Stimulated activated naive CD8-positive, alpha-beta T cell treated with anti-CD3 and anti-CD28 coated beads, Interleukin-15, Interleukin-2, amounts not matched to agents 100 ng/mL and 50 ng/mL, for 24 hours (primary cell): ENCODE data around the gene KCNJ14.
"Not testable (repeated sequence)": the region's sequence is repeated elsewhere in the genome, so short reads cannot be mapped to it uniquely, and the experiment has no call there.

Source experiments
- H3K27ac Mint-ChIP-seq: one replicate; pipeline ENCODE4 v1.8.0; 2021; ENCODE audit warnings: mild to moderate bottlenecking, mixed read lengths
- H3K27me3 Mint-ChIP-seq: one replicate; pipeline ENCODE4 v1.8.0; 2021; ENCODE audit warnings: mixed read lengths
- H3K36me3 Mint-ChIP-seq: one replicate; pipeline ENCODE4 v1.8.0; 2021; ENCODE audit warnings: low read depth, mixed read lengths
- H3K4me1 Mint-ChIP-seq: one replicate; pipeline ENCODE4 v1.8.0; 2021; ENCODE audit warnings: low read depth, mixed read lengths
- H3K4me3 Mint-ChIP-seq: one replicate; pipeline ENCODE4 v1.8.0; 2021; ENCODE audit warnings: mild to moderate bottlenecking, mixed read lengths
- H3K9me3 Mint-ChIP-seq: one replicate; pipeline ENCODE4 v1.8.0; 2021; ENCODE audit warnings: mixed read lengths

The KCNJ14 gene

GRCh38 chr19:48484247-48484893, 29.0 kb downstream of the KCNJ14 start:
- Mint-ChIP-seq H3K27me3 (no peaks in the 10 kb centered on the region), H3K4me1 (peaks cover 21% of the 10 kb centered on the region), H3K9me3 (no peaks in the 10 kb centered on the region), H3K36me3 (peaks cover 2% of the 10 kb centered on the region), H3K27ac (no peak overlapping the region), H3K4me3 (no peak overlapping the region)

GRCh38 chr19:48484931-48485612, 29.7 kb downstream of the KCNJ14 start:
- H3K4me1 Mint-ChIP-seq, result peaks cover 22% of the 10 kb centered on the region
- H3K9me3 Mint-ChIP-seq, result no peaks in the 10 kb centered on the region
- H3K27me3 Mint-ChIP-seq, result peaks cover 3% of the 10 kb centered on the region
- no peaks in the 10 kb centered on the region for H3K36me3 Mint-ChIP-seq
- no peak overlapping the region for H3K4me3 Mint-ChIP-seq
- H3K27ac Mint-ChIP-seq, result no peak overlapping the region

- Mint-ChIP-seq H3K4me1 (peaks cover 20% of the 10 kb centered on the region), H3K27me3 (peaks cover 12% of the 10 kb centered on the region)
- H3K36me3 Mint-ChIP-seq, H3K4me3 Mint-ChIP-seq, H3K27ac Mint-ChIP-seq, H3K9me3 Mint-ChIP-seq: not testable (repeated sequence)
These were observed 31.3 kb downstream of the KCNJ14 start for GRCh38 chr19:48486706-48487105.

- Mint-ChIP-seq H3K4me1 (peaks cover 23% of the 10 kb centered on the region), H3K27me3 (peaks cover 20% of the 10 kb centered on the region)
These were observed 32.2 kb downstream of the KCNJ14 start for GRCh38 chr19:48487544-48487943.

GRCh38 chr19:48487948-48488347, 32.6 kb downstream of the KCNJ14 start:
- no peaks in the 10 kb centered on the region for H3K9me3 Mint-ChIP-seq
- no peak overlapping the region for H3K27ac Mint-ChIP-seq
- no peaks in the 10 kb centered on the region for H3K36me3 Mint-ChIP-seq
- peaks cover 27% of the 10 kb centered on the region for H3K4me1 Mint-ChIP-seq
- H3K4me3 Mint-ChIP-seq, result no peak overlapping the region
- peaks cover 22% of the 10 kb centered on the region for H3K27me3 Mint-ChIP-seq

More at GRCh38 chr19:48487544-48487943, 32.2 kb downstream of the KCNJ14 start:
- Mint-ChIP-seq H3K36me3 (no peaks in the 10 kb centered on the region), H3K27ac (no peak overlapping the region), H3K9me3 (no peaks in the 10 kb centered on the region), H3K4me3 (no peak overlapping the region)

GRCh38 chr19:48488478-48488877, 33.1 kb downstream of the KCNJ14 start:
- H3K27ac Mint-ChIP-seq, H3K36me3 Mint-ChIP-seq, H3K9me3 Mint-ChIP-seq, H3K4me3 Mint-ChIP-seq: not testable (repeated sequence)
- peaks cover 22% of the 10 kb centered on the region for H3K27me3 Mint-ChIP-seq
- H3K4me1 Mint-ChIP-seq, result peaks cover 28% of the 10 kb centered on the region

- Mint-ChIP-seq H3K4me3 (no peak overlapping the region), H3K27ac (no peak overlapping the region), H3K9me3 (no peaks in the 10 kb centered on the region), H3K36me3 (no peaks in the 10 kb centered on the region), H3K27me3 (peaks cover 28% of the 10 kb centered on the region), H3K4me1 (peaks cover 32% of the 10 kb centered on the region)
These were observed 34.3 kb downstream of the KCNJ14 start for GRCh38 chr19:48489608-48490216.

GRCh38 chr19:48490981-48491792, 35.8 kb downstream of the KCNJ14 start:
- peaks cover 29% of the 10 kb centered on the region for H3K27me3 Mint-ChIP-seq
- H3K27ac Mint-ChIP-seq, result no peak overlapping the region

GRCh38 chr19:48491793-48492123, 36.4 kb downstream of the KCNJ14 start:
- H3K27ac Mint-ChIP-seq, result no peak overlapping the region
- peaks cover 32% of the 10 kb centered on the region for H3K27me3 Mint-ChIP-seq

More at GRCh38 chr19:48490981-48491792, 35.8 kb downstream of the KCNJ14 start:
- Mint-ChIP-seq H3K9me3 (no peaks in the 10 kb centered on the region), H3K36me3 (no peaks in the 10 kb centered on the region), H3K4me3 (peak overlapping the region; percentile 10), H3K4me1 (peaks cover 37% of the 10 kb centered on the region)

GRCh38 chr19:48492925-48493717, 37.7 kb downstream of the KCNJ14 start:
- no peaks in the 10 kb centered on the region for H3K36me3 Mint-ChIP-seq
- peaks cover 37% of the 10 kb centered on the region for H3K4me1 Mint-ChIP-seq
- H3K27ac Mint-ChIP-seq, result peak overlapping the region; percentile 61
- peaks cover 40% of the 10 kb centered on the region for H3K27me3 Mint-ChIP-seq
- peak overlapping the region; percentile 58 for H3K4me3 Mint-ChIP-seq
- H3K9me3 Mint-ChIP-seq, result no peaks in the 10 kb centered on the region

More at GRCh38 chr19:48491793-48492123, 36.4 kb downstream of the KCNJ14 start:
- H3K4me3 Mint-ChIP-seq, result no peak overlapping the region
- no peaks in the 10 kb centered on the region for H3K9me3 Mint-ChIP-seq
- H3K36me3 Mint-ChIP-seq, result no peaks in the 10 kb centered on the region
- peaks cover 37% of the 10 kb centered on the region for H3K4me1 Mint-ChIP-seq

- no peak overlapping the region for H3K27ac Mint-ChIP-seq
- peaks cover 40% of the 10 kb centered on the region for H3K27me3 Mint-ChIP-seq
- H3K4me1 Mint-ChIP-seq, result peaks cover 37% of the 10 kb centered on the region
These were observed 38.5 kb downstream of the KCNJ14 start for GRCh38 chr19:48493718-48494401.

GRCh38 chr19:48495396-48495795, 40.0 kb downstream of the KCNJ14 start:
- H3K4me1 Mint-ChIP-seq, result peaks cover 33% of the 10 kb centered on the region
- no peaks in the 10 kb centered on the region for H3K9me3 Mint-ChIP-seq
- no peak overlapping the region for H3K27ac Mint-ChIP-seq
- H3K36me3 Mint-ChIP-seq, result no peaks in the 10 kb centered on the region
- peaks cover 34% of the 10 kb centered on the region for H3K27me3 Mint-ChIP-seq
- no peak overlapping the region for H3K4me3 Mint-ChIP-seq

More at GRCh38 chr19:48493718-48494401, 38.5 kb downstream of the KCNJ14 start:
- no peaks in the 10 kb centered on the region for H3K9me3 Mint-ChIP-seq
- peak overlapping the region; percentile 60 for H3K4me3 Mint-ChIP-seq
- no peaks in the 10 kb centered on the region for H3K36me3 Mint-ChIP-seq

GRCh38 chr19:48496959-48497727, 41.8 kb downstream of the KCNJ14 start:
- H3K27ac Mint-ChIP-seq, result no peak overlapping the region
- H3K4me1 Mint-ChIP-seq, result peaks cover 24% of the 10 kb centered on the region

More at GRCh38 chr19:48496959-48497727, 41.8 kb downstream of the KCNJ14 start:
- Mint-ChIP-seq H3K27me3 (peaks cover 24% of the 10 kb centered on the region), H3K9me3 (no peaks in the 10 kb centered on the region), H3K4me3 (no peak overlapping the region), H3K36me3 (no peaks in the 10 kb centered on the region)
